Caco-2 (cell line): ENCODE results near the gene SLC4A3. TPM values are rescaled to one million over a fixed set of nuclear protein-coding genes. Genes with fewer than 3 reads are reported as not detected.

Experiments
- BruUV-seq: library from RNA; stranded (reverse); fragments of 400-500 nt; replicated peaks from 2 replicates; lab custom pipeline; 2021; lab: Mats Ljungman, UMichigan
- CTCF ChIA-PET: fragments of 300-600 bp; sonication (Branson Sonifier 250); formaldehyde crosslinking; loops from one replicate; lab custom pipeline; 2022; ENCODE audit warnings: antibody characterized with exemption; lab: Charles Lee
- POLR2A ChIA-PET: fragments of 300-600 bp; sonication (Branson Sonifier 250); formaldehyde crosslinking; loops from one replicate; lab custom pipeline; 2022; ENCODE audit warnings: antibody characterized with exemption; lab: Charles Lee
- DNase-seq, 2 experiments: peaks; one replicate each; pipeline versions ENCODE4 v3.0.0 to v3.0.0-alpha.2; 2020 to 2022
- H3K27me3 ChIP-seq: replicated peaks from 2 replicates; pipeline ENCODE4 v1.6.0; 2011; ENCODE audit warnings: low read length; ENCODE audit not compliant: control insufficient read depth, insufficient read depth
- H3K36me3 ChIP-seq: 2 replicates; pipeline ENCODE4 v1.5.1; 2011; ENCODE audit warnings: low read length; ENCODE audit not compliant: control insufficient read depth, insufficient read depth
- H3K4me1 ChIP-seq: fragments of 250-450 bp; sonication (Bioruptor Pico); 2 replicates; pipeline ENCODE4 v1.5.1; 2020; ENCODE audit warnings: mild to moderate bottlenecking
- H3K4me3 ChIP-seq: 2 replicates; pipeline ENCODE4 v1.5.1; 2011; ENCODE audit warnings: low read depth, mild to moderate bottlenecking, control low read depth, low read length
- H3K9me3 ChIP-seq: fragments of 250-450 bp; sonication (Bioruptor Pico); 2 replicates; pipeline ENCODE4 v1.5.1; 2020; ENCODE audit warnings: mild to moderate bottlenecking, moderate library complexity
- H3K27ac Mint-ChIP-seq: one replicate; pipeline ENCODE4 v1.8.0; 2022; ENCODE audit warnings: mixed read lengths; ENCODE audit not compliant: unreplicated experiment
- H3K27me3 Mint-ChIP-seq: one replicate; pipeline ENCODE4 v1.8.0; 2022; ENCODE audit warnings: mixed read lengths; ENCODE audit not compliant: insufficient read depth, unreplicated experiment
- H3K36me3 Mint-ChIP-seq: one replicate; pipeline ENCODE4 v1.8.0; 2022; ENCODE audit warnings: mild to moderate bottlenecking, mixed read lengths; ENCODE audit not compliant: insufficient read depth, unreplicated experiment
- H3K4me1 Mint-ChIP-seq: one replicate; pipeline ENCODE4 v1.8.0; 2022; ENCODE audit warnings: low read depth, mixed read lengths; ENCODE audit not compliant: unreplicated experiment
- H3K4me3 Mint-ChIP-seq: one replicate; pipeline ENCODE4 v1.8.0; 2022; ENCODE audit warnings: mild to moderate bottlenecking, moderate library complexity, mixed read lengths; ENCODE audit not compliant: unreplicated experiment
- H3K9me3 Mint-ChIP-seq: one replicate; pipeline ENCODE4 v1.8.0; 2022; ENCODE audit warnings: mixed read lengths; ENCODE audit not compliant: unreplicated experiment
- CTCF ChIP-seq, 2 experiments: fragments of 200-600 bp in 1 of 2; IDR thresholded peaks; 1 replicate in 1 of 2; 2 replicates in 1 of 2; pipeline versions ENCODE4 v1.5.1 to v1.8.0; 2011 to 2022; ENCODE audit warnings: antibody characterized with exemption in 1 of 2, control low read depth in 1 of 2, inconsistent platforms in 1 of 2, low read depth in 1 of 2, low read length in 1 of 2, mild to moderate bottlenecking in 1 of 2, moderate library complexity in 1 of 2; ENCODE audit not compliant: insufficient read depth in 1 of 2, severe bottlenecking in 1 of 2, unreplicated experiment in 1 of 2
- intact Hi-C: fragments of 100-400 bp; cut with micrococcal nuclease; formaldehyde crosslinking; loops from one replicate; pipeline ENCODE4 v1.10.0; 2022; ENCODE audit not compliant: unreplicated experiment
- total RNA-seq: library from RNA; stranded (reverse); gene quantifications from 2 replicates; pipeline ENCODE4 v1.2.3, GENCODE V29; 2022

SLC4A3 gene
- total RNA-seq, 1 experiment from 2014 or later, result 6.2 TPM

GRCh38 chr2:219620546-219620945 lies 6.9 kb upstream of the SLC4A3 start:
- no peaks in the 10 kb centered on the region for H3K9me3 ChIP-seq
- TF ChIP-seq CTCF (IDR thresholded peaks at IDR 0.05; ENCODE audit: insufficient read depth in 1 of 2, low read depth in 1 of 2, low read length in 1 of 2, severe bottlenecking in 1 of 2, unreplicated experiment in 1 of 2), result no peak
- BruUV-seq, result no TSS peak
- H3K9me3 Mint-ChIP-seq, result no peaks in the 10 kb centered on the region
- DNase-seq, result no peak
- no peaks in the 10 kb centered on the region for H3K27me3 Mint-ChIP-seq
- no peaks in the 10 kb centered on the region for H3K36me3 ChIP-seq
- CTCF ChIA-PET, result no interaction called here
- no peak overlapping the region for H3K27ac Mint-ChIP-seq
- intact Hi-C loops, result no loop called here
- H3K4me1 Mint-ChIP-seq, result no peaks in the 10 kb centered on the region
- H3K4me3 ChIP-seq, result no peak overlapping the region
- H3K4me3 Mint-ChIP-seq, result no peak overlapping the region
- H3K36me3 Mint-ChIP-seq, result no peaks in the 10 kb centered on the region
- POLR2A ChIA-PET, result interaction anchor here (0.6 kb wide), 1 partner anchor 52 kb away, joined by 4 read pairs; no protein-coding TSS in a partner anchor
- H3K27me3 ChIP-seq, result no peaks in the 10 kb centered on the region
- no peaks in the 10 kb centered on the region for H3K4me1 ChIP-seq

GRCh38 chr2:219621935-219622334 lies 5.5 kb upstream of the SLC4A3 start:
- intact Hi-C loops, result no loop called here
- DNase-seq, result no peak
- no peak for TF ChIP-seq CTCF (IDR thresholded peaks at IDR 0.05; ENCODE audit: insufficient read depth in 1 of 2, low read depth in 1 of 2, low read length in 1 of 2, severe bottlenecking in 1 of 2, unreplicated experiment in 1 of 2)
- H3K27me3 Mint-ChIP-seq, result no peaks in the 10 kb centered on the region
- no peaks in the 10 kb centered on the region for H3K4me1 Mint-ChIP-seq
- Histone ChIP-seq H3K4me1 (no peaks in the 10 kb centered on the region), H3K27me3 (no peaks in the 10 kb centered on the region), H3K9me3 (no peaks in the 10 kb centered on the region), H3K4me3 (no peak overlapping the region), H3K36me3 (no peaks in the 10 kb centered on the region)
- no peaks in the 10 kb centered on the region for H3K9me3 Mint-ChIP-seq
- H3K4me3 Mint-ChIP-seq, result no peak overlapping the region
- BruUV-seq, result no TSS peak
- ChIA-PET CTCF (no interaction called here), POLR2A (no interaction called here)
- H3K36me3 Mint-ChIP-seq, result no peaks in the 10 kb centered on the region
- H3K27ac Mint-ChIP-seq, result no peak overlapping the region

- Histone ChIP-seq H3K4me1 (no peaks in the 10 kb centered on the region), H3K9me3 (no peaks in the 10 kb centered on the region), H3K4me3 (no peak overlapping the region), H3K36me3 (no peaks in the 10 kb centered on the region), H3K27me3 (no peaks in the 10 kb centered on the region)
- Mint-ChIP-seq H3K27ac (no peak overlapping the region), H3K27me3 (no peaks in the 10 kb centered on the region), H3K4me3 (no peak overlapping the region), H3K36me3 (no peaks in the 10 kb centered on the region), H3K4me1 (no peaks in the 10 kb centered on the region), H3K9me3 (no peaks in the 10 kb centered on the region)
- DNase-seq, result no peak
- BruUV-seq, result no TSS peak
- no peak for TF ChIP-seq CTCF (IDR thresholded peaks at IDR 0.05; ENCODE audit: insufficient read depth in 1 of 2, low read depth in 1 of 2, low read length in 1 of 2, severe bottlenecking in 1 of 2, unreplicated experiment in 1 of 2)
- POLR2A ChIA-PET, result no interaction called here
- intact Hi-C loops, result no loop called here
- CTCF ChIA-PET, result no interaction called here
These were observed 5.0 kb upstream of the SLC4A3 start for GRCh38 chr2:219622472-219622871.
